CD14-positive monocyte (primary cell): ENCODE measurements around the gene OR5D18. TPM values are rescaled to one million over a fixed set of nuclear protein-coding genes. Genes with fewer than 3 reads are reported as not detected.

Experiments used
- DNase-seq, 3 donors: peaks; one replicate each; pipeline ENCODE4 v3.0.0-alpha.2; 2011 to 2022
- H2AFZ ChIP-seq: 2 replicates; pipeline ENCODE4 v1.6.0; 2012; ENCODE audit warnings: mild to moderate bottlenecking, low read depth, low read length, inconsistent platforms; ENCODE audit not compliant: insufficient read depth, poor library complexity, severe bottlenecking
- H3K27ac ChIP-seq, 2 donors: 1 replicate in 1 of 2; 2 replicates in 1 of 2; pipeline ENCODE4 v1.5.1; 2012 to 2013; ENCODE audit warnings: low read length in 2 of 2, control low read depth in 1 of 2, inconsistent platforms in 1 of 2, low read depth in 1 of 2, mild to moderate bottlenecking in 1 of 2
- H3K27me3 ChIP-seq, 2 donors: one replicate each; pipeline versions ENCODE4 v1.6.0 to v1.6.1; 2011 to 2013; ENCODE audit warnings: low read length in 2 of 2; ENCODE audit not compliant: control insufficient read depth in 2 of 2, insufficient read depth in 2 of 2
- H3K36me3 ChIP-seq, 2 donors: replicated peaks in 1 of 2; 1 replicate in 1 of 2; 2 replicates in 1 of 2; pipeline versions ENCODE4 v1.5.1 to v1.6.1; 2012 to 2013; ENCODE audit warnings: low read length in 2 of 2, control low read depth in 1 of 2, inconsistent platforms in 1 of 2, mild to moderate bottlenecking in 1 of 2; ENCODE audit not compliant: insufficient read depth in 2 of 2, control insufficient read depth in 1 of 2
- H3K4me1 ChIP-seq, 2 donors: 1 replicate in 1 of 2; 2 replicates in 1 of 2; pipeline versions ENCODE4 v1.5.1 to v1.6.1; 2012 to 2013; ENCODE audit warnings: low read length in 2 of 2, control low read depth in 1 of 2, inconsistent platforms in 1 of 2, mild to moderate bottlenecking in 1 of 2, moderate library complexity in 1 of 2; ENCODE audit not compliant: insufficient read depth in 2 of 2, control insufficient read depth in 1 of 2
- H3K4me2 ChIP-seq: replicated peaks from 2 replicates; pipeline ENCODE3; 2012; ENCODE audit warnings: low read length, moderate library complexity, mild to moderate bottlenecking; ENCODE audit not compliant: poor library complexity, severe bottlenecking; ENCODE audit errors: extremely low read depth
- H3K4me3 ChIP-seq, 3 experiments: fragments of 200-600 bp in 1 of 3; sonication (generic) in 1 of 3; replicated peaks in 1 of 3; 1 replicate in 2 of 3; 2 replicates in 1 of 3; pipeline ENCODE4 v1.5.1; 2011 to 2013; ENCODE audit warnings: low read length in 3 of 3, mild to moderate bottlenecking in 3 of 3, control low read depth in 2 of 3, low read depth in 2 of 3, inconsistent platforms in 1 of 3, moderate library complexity in 1 of 3
- H3K79me2 ChIP-seq: 2 replicates; pipeline ENCODE4 v1.6.0; 2012; ENCODE audit warnings: mild to moderate bottlenecking, control low read depth, inconsistent platforms, low read length, moderate library complexity; ENCODE audit not compliant: insufficient read depth
- H3K9ac ChIP-seq: 2 replicates; pipeline ENCODE4 v1.6.0; 2017; ENCODE audit warnings: low read length, mild to moderate bottlenecking; ENCODE audit not compliant: insufficient read depth, poor library complexity, severe bottlenecking
- H3K9me3 ChIP-seq, 2 donors: replicated peaks in 1 of 2; 1 replicate in 1 of 2; 2 replicates in 1 of 2; pipeline versions ENCODE4 v1.5.1 to v1.6.1; 2012 to 2013; ENCODE audit warnings: low read length in 2 of 2, control low read depth in 1 of 2; ENCODE audit not compliant: control insufficient read depth in 1 of 2, insufficient read depth in 1 of 2
- H4K20me1 ChIP-seq: 2 replicates; pipeline ENCODE4 v1.6.0; 2012; ENCODE audit warnings: mild to moderate bottlenecking, low read length, control low read depth, moderate library complexity; ENCODE audit not compliant: insufficient read depth
- H3K27ac Mint-ChIP-seq, 7 donors: one replicate each; pipeline ENCODE4 v1.8.0; 2020; ENCODE audit warnings: mild to moderate bottlenecking in 7 of 7, mixed read lengths in 7 of 7, moderate library complexity in 6 of 7, inconsistent platforms in 2 of 7
- H3K27me3 Mint-ChIP-seq, 3 donors: one replicate each; pipeline ENCODE4 v1.8.0; 2021 to 2022; ENCODE audit warnings: low read depth in 3 of 3, mild to moderate bottlenecking in 3 of 3, mixed read lengths in 3 of 3, moderate library complexity in 3 of 3, inconsistent platforms in 1 of 3
- H3K36me3 Mint-ChIP-seq, 2 donors: one replicate each; pipeline ENCODE4 v1.8.0; 2020; ENCODE audit warnings: mixed read lengths in 2 of 2, inconsistent platforms in 1 of 2, mild to moderate bottlenecking in 1 of 2
- H3K4me1 Mint-ChIP-seq: one replicate; pipeline ENCODE4 v1.8.0; 2020; ENCODE audit warnings: mild to moderate bottlenecking, mixed read lengths
- H3K4me3 Mint-ChIP-seq, 2 donors: one replicate each; pipeline ENCODE4 v1.8.0; 2020; ENCODE audit warnings: mild to moderate bottlenecking in 2 of 2, mixed read lengths in 2 of 2, moderate library complexity in 1 of 2
- H3K9me3 Mint-ChIP-seq, 7 donors: one replicate each; pipeline ENCODE4 v1.8.0; 2020 to 2022; ENCODE audit warnings: mixed read lengths in 7 of 7, mild to moderate bottlenecking in 6 of 7, moderate library complexity in 6 of 7, inconsistent platforms in 2 of 7
- CTCF ChIP-seq: fragments of 200-600 bp; IDR thresholded peaks from one replicate; pipeline ENCODE4 v1.8.0; 2022; ENCODE audit warnings: antibody characterized with exemption, mild to moderate bottlenecking
- WGBS: methylation state at CpG from one replicate; pipeline ENCODE4 v1.1.5; 2013; ENCODE audit warnings: missing lambda C conversion rate; ENCODE audit not compliant: insufficient coverage; 5-methylcytosine and 5-hydroxymethylcytosine counted together
- intact Hi-C, 2 donors: fragments of 100-400 bp; cut with micrococcal nuclease; formaldehyde crosslinking; loops; one replicate each; pipeline versions ENCODE4 v1.15.0 to v1.15.1; 2023
- polyA plus RNA-seq, 3 donors: library from polyadenylated mRNA; depleted of rRNA in 1 of 3; unstranded in 2 of 3; stranded (reverse) in 1 of 3; fragments of 300-500 nt in 2 of 3; fragments of >200 nt in 1 of 3; fragmentation: Illumina TruSeq in 2 of 3; gene quantifications; 1 replicate in 2 of 3; 2 replicates in 1 of 3; pipeline ENCODE4 v1.2.3, GENCODE V29; 2012 to 2021

Gene OR5D18
- polyA plus RNA-seq, 3 donors: not detected

GRCh38 chr11:55849037-55849436 is 29.6 kb downstream of the OR5D18 start:
- Mint-ChIP-seq H3K9me3 (peaks cover 0 to 5% (median 0%) of the 10 kb centered on the region in 7 donors), H3K27ac (no peak overlapping the region), H3K4me3 (no peak overlapping the region), H3K4me1 (no peaks in the 10 kb centered on the region), H3K27me3 (no peaks in the 10 kb centered on the region), H3K36me3 (no peaks in the 10 kb centered on the region)
- Histone ChIP-seq H3K4me1 (no peaks in the 10 kb centered on the region), H4K20me1 (no peaks in the 10 kb centered on the region), H3K36me3 (no peaks in the 10 kb centered on the region), H3K9ac (no peak overlapping the region), H3K4me2 (no peak overlapping the region), H3K9me3 (peaks cover 4 to 8% of the 10 kb centered on the region in 2 donors), H2AFZ (no peak overlapping the region), H3K79me2 (no peaks in the 10 kb centered on the region), H3K4me3 (no peak overlapping the region), H3K27ac (no peak overlapping the region), H3K27me3 (no peaks in the 10 kb centered on the region)
- intact Hi-C loops: no loop called here
- DNase-seq: no peak
- no peak for TF ChIP-seq CTCF

- Mint-ChIP-seq H3K4me3 (no peak overlapping the region), H3K36me3 (no peaks in the 10 kb centered on the region), H3K9me3 (peaks cover 0 to 5% (median 0%) of the 10 kb centered on the region in 7 donors), H3K27ac (no peak overlapping the region), H3K27me3 (no peaks in the 10 kb centered on the region), H3K4me1 (no peaks in the 10 kb centered on the region)
- Histone ChIP-seq H3K4me2 (no peak overlapping the region), H3K79me2 (no peaks in the 10 kb centered on the region), H3K36me3 (no peaks in the 10 kb centered on the region), H3K4me1 (no peaks in the 10 kb centered on the region), H3K27ac (no peak overlapping the region), H3K27me3 (no peaks in the 10 kb centered on the region), H2AFZ (no peak overlapping the region), H3K9ac (no peak overlapping the region), H3K9me3 (peaks cover 3 to 10% of the 10 kb centered on the region in 2 donors), H3K4me3 (no peak overlapping the region), H4K20me1 (no peaks in the 10 kb centered on the region)
- WGBS: no CpG with 5 or more reads among the region's 1 CpG
- no peak for DNase-seq
- no peak for TF ChIP-seq CTCF
- intact Hi-C loops: no loop called here
Observed at GRCh38 chr11:55852141-55852540, 32.7 kb downstream of the OR5D18 start.
